Stimulated activated CD4-positive, alpha-beta T cell treated with anti-CD3 and anti-CD28 coated beads, TNF-alpha, amount 100 ng/mL, for 48 hours (primary cell): ENCODE measurements around the gene CRYBB1.
A peak's percentile ranks its signal among the peaks of the same experiment; 100 is the strongest.

Experiments used
- DNase-seq, 3 donors: peaks; one replicate each; pipeline ENCODE4 v3.0.0-alpha.2; 2020; ENCODE audit warnings: low read depth in 3 of 3

Gene CRYBB1

GRCh38 chr22:26606611-26607010 lies 11.2 kb downstream of the CRYBB1 start:
- no peak for DNase-seq

GRCh38 chr22:26604368-26604767 lies 13.5 kb downstream of the CRYBB1 start:
- DNase-seq = no peak

GRCh38 chr22:26602127-26602526 lies 15.7 kb downstream of the CRYBB1 start:
- no peak for DNase-seq

GRCh38 chr22:26601726-26602125 lies 16.1 kb downstream of the CRYBB1 start:
- no peak for DNase-seq

GRCh38 chr22:26599505-26599904 lies 18.3 kb downstream of the CRYBB1 start:
- no peak for DNase-seq

GRCh38 chr22:26597480-26597879 lies 20.3 kb downstream of the CRYBB1 start:
- DNase-seq = no peak

- no peak for DNase-seq
These were observed 20.8 kb downstream of the CRYBB1 start for GRCh38 chr22:26597026-26597425.

- no peak for DNase-seq
These were observed 24.1 kb downstream of the CRYBB1 start for GRCh38 chr22:26593763-26594162.

GRCh38 chr22:26592421-26592891 lies 25.4 kb downstream of the CRYBB1 start:
- DNase-seq = no peak

- peak; percentile 51 to 69 (median 66) for DNase-seq
These were observed 27.7 kb downstream of the CRYBB1 start, which contains the start of gene TPST2 for GRCh38 chr22:26589845-26590736. TSS of gene TPST2 (minus strand) at chr22:26590132. CDS start at chr22:26541630, 48,502 bp downstream.

GRCh38 chr22:26589367-26589844 lies 28.4 kb downstream of the CRYBB1 start:
- DNase-seq = no peak

- no peak for DNase-seq
These were observed 29.0 kb downstream of the CRYBB1 start for GRCh38 chr22:26588729-26589366.

- no peak for DNase-seq
These were observed 29.7 kb downstream of the CRYBB1 start for GRCh38 chr22:26587991-26588613.

GRCh38 chr22:26586556-26587325 lies 31.1 kb downstream of the CRYBB1 start:
- no peak for DNase-seq

- no peak for DNase-seq
These were observed 32.6 kb downstream of the CRYBB1 start for GRCh38 chr22:26585104-26585790.

GRCh38 chr22:26584010-26584409 lies 33.8 kb downstream of the CRYBB1 start:
- DNase-seq = no peak

GRCh38 chr22:26581633-26582168 lies 36.1 kb downstream of the CRYBB1 start:
- no peak for DNase-seq

GRCh38 chr22:26581026-26581425 lies 36.8 kb downstream of the CRYBB1 start:
- DNase-seq = no peak

- no peak for DNase-seq
These were observed 37.4 kb downstream of the CRYBB1 start for GRCh38 chr22:26580240-26580962.

GRCh38 chr22:26579331-26579886 lies 38.4 kb downstream of the CRYBB1 start:
- DNase-seq = peak in 2 of 3 donors; percentile 32 to 46
